Omental fat pad (tissue), 4 donors: Measurements from ENCODE around the gene PRR20C. TPM values are rescaled to one million over a fixed set of nuclear protein-coding genes. Genes with fewer than 3 reads are reported as not detected.
"Not testable (repeated sequence)": the region's sequence is repeated elsewhere in the genome, so short reads cannot be mapped to it uniquely, and the experiment has no call there.

ENCODE experiments used
- ATAC-seq: fragments of 150-250 bp; one replicate; pipeline ENCODE4 v1.9.1; 2016; ENCODE audit warnings: mild to moderate bottlenecking, moderate library complexity; ENCODE audit not compliant: low FRiP score
- DNase-seq: peaks from one replicate; pipeline ENCODE4 v3.0.0-alpha.2; 2019; ENCODE audit warnings: low spot score
- small RNA-seq: library from RNA; depleted of rRNA; stranded (forward); fragments of <200 nt; gene quantifications from one replicate; pipeline ENCODE3, GENCODE V24; 2016
- total RNA-seq, 4 donors: library from RNA; depleted of rRNA; stranded (reverse); fragments of >200 nt; gene quantifications; one replicate each; pipeline ENCODE4 v1.1.0, GENCODE V29; 2016
- TF ChIP-seq, protein P1 (sequence below), 3 donors: fragments of 450-650 bp; IDR thresholded peaks; one replicate each; pipeline ENCODE4 v1.5.1; 2016 to 2017; ENCODE audit warnings: antibody characterized with exemption in 3 of 3, mild to moderate bottlenecking in 3 of 3, moderate library complexity in 2 of 3

PRR20C gene
- total RNA-seq, 4 donors from 2014 or later = not detected

DNA sequence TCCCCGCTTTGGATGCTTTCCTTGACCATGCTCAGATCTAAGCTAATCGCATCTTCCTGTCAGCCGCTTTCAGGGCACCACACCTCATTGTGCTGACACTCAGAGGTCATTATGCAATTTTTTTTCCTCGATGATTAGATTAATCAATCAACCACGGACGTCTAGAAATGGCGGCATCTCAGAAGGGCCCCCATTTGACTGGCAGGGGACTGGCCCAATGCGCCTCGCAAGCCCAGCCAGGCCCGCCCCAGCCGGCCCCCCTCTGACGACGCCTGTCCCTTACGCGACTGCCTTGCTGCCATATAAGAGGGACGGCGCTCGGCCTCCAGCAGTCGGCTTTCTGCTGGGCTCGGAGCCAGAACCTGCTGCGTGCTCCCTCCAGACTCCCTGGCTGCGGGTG lies 13.0 kb downstream of the PRR20C start, which contains the start of gene PRR20E:
PRR20E (plus strand) TSS at position 301 of the 400 bp plus-strand sequence. CDS start 387 bp downstream, outside the sequence.
- ATAC-seq, DNase-seq: not testable (repeated sequence)

DNA sequence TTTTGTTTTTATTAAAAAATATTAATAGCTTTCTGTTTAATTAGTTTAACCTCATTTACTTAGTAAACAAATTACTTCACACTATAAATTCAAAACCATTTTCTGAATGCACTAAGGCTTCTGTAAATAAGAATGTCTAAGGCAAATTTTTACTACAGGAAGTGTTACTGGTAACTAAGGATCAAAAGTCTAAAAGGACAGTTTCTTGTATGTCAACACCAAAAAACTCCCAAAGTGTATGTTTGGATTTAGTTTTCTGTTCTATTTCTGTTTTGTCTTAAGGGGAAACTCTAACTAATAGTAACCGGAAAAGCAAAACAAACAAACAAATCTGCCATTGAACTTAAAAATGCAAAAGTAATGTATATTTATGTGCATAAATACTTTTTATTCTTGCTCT lies 37.8 kb downstream of the PRR20C start:
- ATAC-seq (no peak), DNase-seq (no peak)
- TF ChIP-seq, protein P1, sequence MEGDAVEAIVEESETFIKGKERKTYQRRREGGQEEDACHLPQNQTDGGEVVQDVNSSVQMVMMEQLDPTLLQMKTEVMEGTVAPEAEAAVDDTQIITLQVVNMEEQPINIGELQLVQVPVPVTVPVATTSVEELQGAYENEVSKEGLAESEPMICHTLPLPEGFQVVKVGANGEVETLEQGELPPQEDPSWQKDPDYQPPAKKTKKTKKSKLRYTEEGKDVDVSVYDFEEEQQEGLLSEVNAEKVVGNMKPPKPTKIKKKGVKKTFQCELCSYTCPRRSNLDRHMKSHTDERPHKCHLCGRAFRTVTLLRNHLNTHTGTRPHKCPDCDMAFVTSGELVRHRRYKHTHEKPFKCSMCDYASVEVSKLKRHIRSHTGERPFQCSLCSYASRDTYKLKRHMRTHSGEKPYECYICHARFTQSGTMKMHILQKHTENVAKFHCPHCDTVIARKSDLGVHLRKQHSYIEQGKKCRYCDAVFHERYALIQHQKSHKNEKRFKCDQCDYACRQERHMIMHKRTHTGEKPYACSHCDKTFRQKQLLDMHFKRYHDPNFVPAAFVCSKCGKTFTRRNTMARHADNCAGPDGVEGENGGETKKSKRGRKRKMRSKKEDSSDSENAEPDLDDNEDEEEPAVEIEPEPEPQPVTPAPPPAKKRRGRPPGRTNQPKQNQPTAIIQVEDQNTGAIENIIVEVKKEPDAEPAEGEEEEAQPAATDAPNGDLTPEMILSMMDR (IDR thresholded peaks at IDR 0.05) = no peak

Small RNA genes within 50 kb of the gene (small RNA-seq; reads per million reads assigned to genes)
- not detected for gene PRR20FP

Other genes starting within 250 kb of the PRR20C start
- gene PRR20A, start 13.1 kb upstream of the PRR20C start, total RNA-seq = not detected
- not detected for gene PRR20B, start 6.6 kb upstream of the PRR20C start, total RNA-seq
- not detected for gene PRR20D, start 6.6 kb downstream of the PRR20C start, total RNA-seq
- gene PRR20E, start 13.1 kb downstream of the PRR20C start, total RNA-seq = not detected